ENCODE measurements around the gene MAFG. TPM values are rescaled to one million over a fixed set of nuclear protein-coding genes. Genes with fewer than 3 reads are reported as not detected.
A peak's percentile ranks its signal among the peaks of the same experiment; 100 is the strongest.

Gene MAFG
- total and polyA plus RNA-seq, 9 of the 15 experiments (the other 6 are each of a cell fraction or from before 2014, with no cell fraction given), result 1.1 to 58.1 (median 24.9) TPM

- no peak for TF ChIP-seq ZNF280B (CRISPR knock-in tag; IDR thresholded peaks at IDR 0.05)
- TF ChIP-seq RB1 (IDR thresholded peaks at IDR 0.05; ENCODE audit: low read depth), result no peak; the same call in 1 of the 2 replicates
- TF ChIP-seq ZNF140 (CRISPR knock-in tag; IDR thresholded peaks at IDR 0.05), result no peak
- 0 out of 2 replicates have a peak, but pooled peaks have one; percentile 25 for TF ChIP-seq ZNF384 (IDR thresholded peaks at IDR 0.05; ENCODE audit: low read depth, low read length)
- TF ChIP-seq EHMT2 (IDR thresholded peaks at IDR 0.05), result no peak
- TF ChIP-seq PHF8 (IDR thresholded peaks at IDR 0.05; ENCODE audit: borderline replicate concordance, low read length), result peak; percentile 44; the same call in 1 of the 2 replicates
- TF ChIP-seq NONO (IDR thresholded peaks at IDR 0.05; ENCODE audit: low read depth in 2 of 2, low read length in 1 of 2), result peak in 1 of 2 experiments; percentile 44; a peak in 1 of 4 replicates
- no peak for TF ChIP-seq BCL6 (CRISPR knock-in tag; IDR thresholded peaks at IDR 0.05)
- no peak for TF ChIP-seq ATF1 (CRISPR knock-in tag; IDR thresholded peaks at IDR 0.05)
- TF ChIP-seq ATF1 (tag; IDR thresholded peaks at IDR 0.05), result no peak
- TF ChIP-seq HDAC3 (IDR thresholded peaks at IDR 0.05; ENCODE audit: borderline replicate concordance, partially characterized antibody), result no peak
- no peak for TF ChIP-seq ZNF76 (CRISPR knock-in tag; IDR thresholded peaks at IDR 0.05; ENCODE audit: borderline replicate concordance)
- TF ChIP-seq ZNF316 (IDR thresholded peaks at IDR 0.05), result no peak
- no peak for TF ChIP-seq CREBBP (IDR thresholded peaks at IDR 0.05; ENCODE audit: low read depth, low read length)
- TF ChIP-seq E2F6 (IDR thresholded peaks at IDR 0.05; ENCODE audit: borderline replicate concordance in 1 of 2, extremely low read depth in 1 of 2, insufficient read depth in 1 of 2, insufficient read length in 1 of 2, low read depth in 1 of 2, low read length in 1 of 2, poor library complexity in 1 of 2, severe bottlenecking in 1 of 2), result peak in 1 of 2 experiments; percentile 51
- TF ChIP-seq ZNF695 (CRISPR knock-in tag; IDR thresholded peaks at IDR 0.05), result no peak
- no peak for TF ChIP-seq CSDE1 (IDR thresholded peaks at IDR 0.05)
- TF ChIP-seq ZNF407 (IDR thresholded peaks at IDR 0.05; ENCODE audit: low read depth), result no peak
Measured at GRCh38 chr17:81911277-81911961, 16.1 kb downstream of the MAFG start, which contains the start of gene PCYT2 (continued).
